GM18520 (cell line): ENCODE measurements around the gene UPK3A.
"Not testable (repeated sequence)": the region's sequence is repeated elsewhere in the genome, so short reads cannot be mapped to it uniquely, and the experiment has no call there.

ENCODE experiments used
- ATAC-seq: cut with Tn5 transposase; IDR thresholded peaks from one replicate; pipeline ENCODE4 v1.9.1; 2021; ENCODE audit not compliant: unreplicated experiment

UPK3A gene

DNA sequence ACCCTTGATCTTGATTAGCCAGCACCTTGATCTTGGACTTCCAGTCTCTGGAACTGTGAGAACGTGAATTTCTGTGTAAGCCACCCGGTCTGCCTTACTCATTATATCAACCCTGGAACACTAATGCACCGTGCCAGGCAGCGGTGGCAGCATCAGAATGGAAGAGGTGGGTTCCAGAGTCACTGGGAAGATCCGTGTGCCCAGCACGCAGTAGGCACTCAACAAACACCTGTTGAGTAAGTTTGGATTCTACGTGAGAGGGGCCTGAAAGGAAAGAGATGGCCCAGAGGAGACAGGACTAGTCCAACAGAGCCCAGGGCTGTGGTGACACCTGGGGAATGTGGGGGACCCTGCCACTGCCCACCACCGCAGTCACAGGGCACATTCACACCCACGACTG is 6.6 kb upstream of the UPK3A start:
- ATAC-seq, result no peak

DNA sequence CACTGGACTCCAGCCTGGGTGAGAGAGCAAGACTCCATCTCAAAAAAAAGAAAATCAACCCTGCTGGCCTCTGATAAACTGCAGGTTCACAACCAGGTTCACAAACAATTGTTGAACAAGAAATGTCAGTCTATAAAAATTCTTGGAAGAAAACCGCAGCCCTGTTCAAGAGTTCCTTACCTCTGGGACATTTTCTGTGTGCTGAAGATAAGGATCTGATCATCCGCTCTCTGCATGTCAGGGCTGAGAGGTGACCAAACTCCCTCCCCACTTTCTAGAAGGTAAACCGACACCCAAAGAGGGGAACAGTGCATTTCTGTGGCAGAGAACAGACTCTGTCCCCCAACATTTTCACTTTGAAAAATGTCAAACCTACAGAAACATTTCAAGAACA is 4.2 kb upstream of the UPK3A start:
- no peak for ATAC-seq

- ATAC-seq, result no peak
Measured at GRCh38 chr22:45281010-45281409, 3.7 kb upstream of the UPK3A start.

DNA sequence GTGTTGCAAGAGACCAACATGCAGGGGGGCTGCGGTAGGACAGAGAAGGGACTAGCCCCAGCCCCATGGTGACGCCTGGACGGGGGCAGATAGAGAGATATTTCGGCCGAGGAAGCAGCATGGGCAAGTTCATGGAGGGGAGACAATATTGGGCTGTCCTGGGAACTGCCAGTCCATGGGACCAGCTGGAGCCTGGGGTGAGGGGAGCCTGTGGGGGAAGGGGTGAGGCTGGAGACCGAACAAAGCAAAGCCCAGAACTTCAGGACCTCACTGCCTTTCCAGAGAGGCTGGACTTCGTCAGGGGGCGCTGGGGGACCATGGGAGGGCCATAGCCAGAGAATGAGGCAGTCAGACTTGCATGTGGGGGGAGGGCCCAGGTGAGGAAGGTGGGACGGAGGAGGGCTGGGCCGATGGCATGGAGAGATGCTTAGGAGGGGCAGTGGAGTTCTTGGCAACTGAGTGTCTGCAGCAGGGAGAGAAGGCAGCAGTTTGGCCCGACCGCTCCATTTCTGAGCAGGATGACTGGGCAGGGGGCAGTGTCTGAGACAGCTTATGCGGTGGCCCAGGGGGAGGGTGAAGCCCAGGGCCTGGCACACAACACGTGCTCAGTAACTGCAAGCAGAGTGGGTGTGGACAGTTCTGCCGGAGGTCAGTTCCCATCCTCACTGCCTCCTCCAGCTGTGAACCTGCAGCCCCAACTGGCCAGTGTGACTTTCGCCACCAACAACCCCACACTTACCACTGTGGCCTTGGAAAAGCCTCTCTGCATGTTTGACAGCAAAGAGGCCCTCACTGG is 712 bp downstream of the UPK3A start:
- no peak for ATAC-seq

DNA sequence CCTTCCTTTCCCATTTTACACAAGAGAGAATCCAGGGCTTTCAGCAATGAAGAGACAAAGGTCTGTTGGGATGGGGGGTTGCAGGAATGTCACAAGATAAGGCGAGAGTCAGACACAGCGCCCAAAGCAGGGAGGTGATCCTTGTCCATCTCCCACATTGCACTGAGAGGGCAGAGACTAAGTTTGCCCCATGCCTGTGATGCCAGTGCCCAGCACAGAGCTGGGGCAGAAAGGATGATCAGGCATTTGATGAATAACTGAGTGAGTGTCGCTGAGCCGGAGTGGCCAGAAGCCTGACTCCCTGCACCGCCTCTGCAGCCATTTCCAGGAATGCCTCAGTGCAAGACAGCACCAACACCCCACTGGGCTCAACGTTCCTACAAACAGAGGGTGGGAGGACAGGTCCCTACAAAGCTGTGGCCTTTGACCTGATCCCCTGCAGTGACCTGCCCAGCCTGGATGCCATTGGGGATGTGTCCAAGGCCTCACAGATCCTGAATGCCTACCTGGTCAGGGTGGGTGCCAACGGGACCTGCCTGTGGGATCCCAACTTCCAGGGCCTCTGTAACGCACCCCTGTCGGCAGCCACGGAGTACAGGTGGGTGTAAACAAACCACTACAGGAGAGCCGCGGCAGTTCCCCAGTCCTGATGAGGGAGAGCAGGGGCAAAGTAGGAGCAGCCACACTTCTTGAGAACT is 2.3 kb downstream of the UPK3A start:
- no peak for ATAC-seq

GRCh38 chr22:45290410-45290936 is 5.7 kb downstream of the UPK3A start:
- no peak for ATAC-seq

GRCh38 chr22:45291061-45291930 is 6.5 kb downstream of the UPK3A start:
- ATAC-seq, result no peak

- no peak for ATAC-seq
Measured at GRCh38 chr22:45291931-45292290, 7.2 kb downstream of the UPK3A start.

DNA sequence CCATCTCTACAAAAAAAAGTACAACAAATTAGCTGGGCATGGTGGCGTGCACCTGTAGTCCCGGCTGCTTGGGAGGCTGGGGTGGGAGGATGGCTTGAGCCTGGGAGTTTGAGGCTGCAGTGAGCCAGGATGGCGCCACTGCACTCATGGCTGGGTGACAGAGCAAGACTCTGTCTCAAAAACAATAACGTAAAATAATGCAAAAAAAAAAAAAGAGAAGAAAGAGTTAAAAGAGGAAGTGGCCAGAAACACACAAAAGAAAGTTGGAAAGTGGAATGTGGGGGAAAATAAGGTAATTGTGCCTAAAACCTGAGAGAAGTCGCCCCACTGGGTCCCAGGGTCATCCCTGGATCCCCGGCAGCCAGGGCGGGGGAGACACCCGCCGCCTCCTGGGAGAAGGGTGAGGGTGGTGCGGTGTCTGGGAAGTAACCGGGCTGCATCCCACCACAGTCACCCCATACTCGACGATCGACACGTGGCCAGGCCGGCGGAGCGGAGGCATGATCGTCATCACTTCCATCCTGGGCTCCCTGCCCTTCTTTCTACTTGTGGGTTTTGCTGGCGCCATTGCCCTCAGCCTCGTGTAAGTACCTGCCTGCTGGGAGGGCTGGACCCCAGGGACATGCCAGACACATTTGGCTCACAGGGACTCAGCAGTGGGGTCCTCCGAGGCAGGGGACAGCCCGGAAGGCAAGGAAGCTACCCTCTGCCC is 8.1 kb downstream of the UPK3A start:
- no peak for ATAC-seq

- no peak for ATAC-seq
Measured at GRCh38 chr22:45294030-45294429, 9.3 kb downstream of the UPK3A start.

GRCh38 chr22:45295004-45295403 is 10.3 kb downstream of the UPK3A start:
- ATAC-seq, result not testable (repeated sequence)

DNA sequence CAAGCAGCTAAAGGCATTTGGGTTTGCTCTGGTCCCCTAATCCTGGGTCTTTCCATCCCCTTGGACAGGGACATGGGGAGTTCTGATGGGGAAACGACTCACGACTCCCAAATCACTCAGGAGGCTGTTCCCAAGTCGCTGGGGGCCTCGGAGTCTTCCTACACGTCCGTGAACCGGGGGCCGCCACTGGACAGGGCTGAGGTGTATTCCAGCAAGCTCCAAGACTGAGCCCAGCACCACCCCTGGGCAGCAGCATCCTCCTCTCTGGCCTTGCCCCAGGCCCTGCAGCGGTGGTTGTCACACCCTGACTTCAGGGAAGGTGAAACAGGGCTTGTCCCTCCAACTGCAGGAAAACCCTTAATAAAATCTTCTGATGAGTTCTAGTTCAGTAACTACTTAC is 10.7 kb downstream of the UPK3A start:
- ATAC-seq, result no peak

DNA sequence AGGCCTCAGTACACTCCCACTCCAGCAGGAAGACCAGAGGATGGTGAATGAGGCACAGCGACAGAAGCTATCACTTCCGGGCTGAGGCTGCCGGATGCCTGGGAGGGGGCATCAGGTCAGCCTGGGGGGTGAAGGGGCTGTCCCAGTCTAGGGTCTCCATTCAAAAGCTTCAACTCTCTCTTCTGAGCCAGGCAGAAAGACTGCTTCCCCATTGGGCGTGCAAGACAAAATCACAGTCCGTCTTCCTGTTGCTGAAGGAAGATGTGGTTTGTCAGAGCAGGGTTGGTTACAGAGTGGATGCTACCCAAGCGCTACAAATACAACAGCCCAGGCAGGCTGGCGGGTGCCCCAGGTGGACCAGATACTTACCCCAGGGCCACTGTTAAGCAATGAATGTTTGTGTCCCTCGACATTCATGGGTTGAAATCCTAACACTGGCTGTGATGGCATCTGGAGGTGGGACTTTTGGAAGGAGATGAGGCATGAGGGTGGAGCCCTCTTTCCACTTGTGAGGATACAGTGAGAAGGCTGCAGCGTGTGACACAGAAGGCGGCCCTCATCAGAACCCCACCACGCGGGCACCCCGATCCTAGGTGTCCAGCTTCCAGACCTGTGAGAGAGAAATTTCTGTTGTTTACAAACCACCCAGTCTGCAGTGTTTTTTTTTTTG is 12.0 kb downstream of the UPK3A start:
- ATAC-seq, result no peak

- no peak for ATAC-seq
Measured at GRCh38 chr22:45298934-45299505, 14.3 kb downstream of the UPK3A start.

GRCh38 chr22:45302751-45303150 is 18.0 kb downstream of the UPK3A start:
- ATAC-seq, result no peak

GRCh38 chr22:45303181-45303580 is 18.4 kb downstream of the UPK3A start:
- ATAC-seq, result no peak

- ATAC-seq, result no peak
Measured at GRCh38 chr22:45304971-45305370, 20.2 kb downstream of the UPK3A start.

DNA sequence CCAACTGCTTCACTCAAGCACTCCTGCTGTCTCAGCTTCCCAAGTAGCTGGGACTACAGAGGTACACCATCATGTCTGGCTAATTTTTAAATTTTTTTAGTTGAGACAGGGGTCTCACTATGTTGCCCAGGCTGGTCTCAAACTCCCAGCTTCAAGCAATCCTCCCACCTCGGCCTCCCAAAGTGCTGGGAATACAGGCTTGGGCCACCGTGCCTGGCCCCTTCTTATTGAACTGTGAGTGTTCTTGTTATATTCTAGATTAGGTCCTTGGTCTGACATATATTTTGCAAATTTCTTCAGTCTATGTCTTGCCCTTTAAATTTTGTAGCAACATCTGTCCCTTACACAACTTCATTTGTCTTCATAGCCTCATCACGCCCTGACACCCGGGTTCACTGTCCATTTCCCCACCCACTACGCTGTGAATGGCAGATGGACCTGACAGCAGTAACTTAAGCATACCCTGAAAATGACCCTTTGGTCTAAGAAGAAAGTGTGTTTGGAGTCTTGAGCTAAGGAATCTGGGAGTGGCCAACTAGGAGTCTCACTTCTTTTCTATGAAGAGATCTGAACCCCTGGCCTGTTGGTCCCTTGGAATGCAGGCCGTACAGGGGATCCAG is 20.8 kb downstream of the UPK3A start:
- no peak for ATAC-seq

DNA sequence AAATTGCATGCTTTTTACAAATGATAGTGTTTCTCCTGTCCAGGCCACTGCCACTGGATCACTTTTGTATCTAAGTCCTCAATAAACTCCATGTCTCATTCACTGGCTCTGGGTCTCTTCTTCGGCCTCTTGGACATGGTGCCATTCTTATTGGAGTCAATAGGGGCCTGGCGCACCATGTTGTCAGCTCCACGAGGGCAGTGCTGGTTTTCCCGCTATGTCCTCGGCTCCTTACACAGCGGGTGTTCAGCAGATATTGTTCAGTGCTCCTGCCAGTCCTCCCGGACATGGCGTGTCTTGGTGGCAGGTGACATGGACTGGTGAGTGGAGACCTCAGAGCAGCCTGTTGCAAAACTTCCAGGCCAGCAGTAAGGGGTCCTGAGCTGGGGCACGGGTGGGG is 21.4 kb downstream of the UPK3A start:
- ATAC-seq, result no peak
